ENCODE results near the gene STRN. TPM values are rescaled to one million over a fixed set of nuclear protein-coding genes. Genes with fewer than 3 reads are reported as not detected.

Gene STRN
- total RNA-seq, 3 donors from 2014 or later, result 27.2 to 35.1 (median 32.5) TPM

- DNase-seq (ENCODE audit: low spot score in 2 of 2), result no peak
- Histone ChIP-seq H3K27me3 (no peaks in the 10 kb centered on the region), H3K4me3 (no peak overlapping the region), H3K9me3 (no peaks in the 10 kb centered on the region), H3K4me1 (no peaks in the 10 kb centered on the region), H3K27ac (no peak overlapping the region), H3K36me3 (no peaks in the 10 kb centered on the region)
- intact Hi-C loops (cut with DNase I; ENCODE audit: low total_unique reads), result no loop called here
- TF ChIP-seq, protein P1, sequence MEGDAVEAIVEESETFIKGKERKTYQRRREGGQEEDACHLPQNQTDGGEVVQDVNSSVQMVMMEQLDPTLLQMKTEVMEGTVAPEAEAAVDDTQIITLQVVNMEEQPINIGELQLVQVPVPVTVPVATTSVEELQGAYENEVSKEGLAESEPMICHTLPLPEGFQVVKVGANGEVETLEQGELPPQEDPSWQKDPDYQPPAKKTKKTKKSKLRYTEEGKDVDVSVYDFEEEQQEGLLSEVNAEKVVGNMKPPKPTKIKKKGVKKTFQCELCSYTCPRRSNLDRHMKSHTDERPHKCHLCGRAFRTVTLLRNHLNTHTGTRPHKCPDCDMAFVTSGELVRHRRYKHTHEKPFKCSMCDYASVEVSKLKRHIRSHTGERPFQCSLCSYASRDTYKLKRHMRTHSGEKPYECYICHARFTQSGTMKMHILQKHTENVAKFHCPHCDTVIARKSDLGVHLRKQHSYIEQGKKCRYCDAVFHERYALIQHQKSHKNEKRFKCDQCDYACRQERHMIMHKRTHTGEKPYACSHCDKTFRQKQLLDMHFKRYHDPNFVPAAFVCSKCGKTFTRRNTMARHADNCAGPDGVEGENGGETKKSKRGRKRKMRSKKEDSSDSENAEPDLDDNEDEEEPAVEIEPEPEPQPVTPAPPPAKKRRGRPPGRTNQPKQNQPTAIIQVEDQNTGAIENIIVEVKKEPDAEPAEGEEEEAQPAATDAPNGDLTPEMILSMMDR (IDR thresholded peaks at IDR 0.05), result no peak
- TF ChIP-seq POLR2AphosphoS5 (IDR thresholded peaks at IDR 0.05) (no peak), POLR2A (IDR thresholded peaks at IDR 0.05) (no peak)
Observed at GRCh38 chr2:36819095-36819711, 147.1 kb downstream of the STRN start.

- DNase-seq (ENCODE audit: low spot score in 2 of 2), result no peak
- Histone ChIP-seq H3K4me1 (no peaks in the 10 kb centered on the region), H3K27me3 (no peaks in the 10 kb centered on the region), H3K36me3 (no peaks in the 10 kb centered on the region), H3K4me3 (no peak overlapping the region), H3K27ac (no peak overlapping the region), H3K9me3 (no peaks in the 10 kb centered on the region)
- intact Hi-C loops (cut with DNase I; ENCODE audit: low total_unique reads), result no loop called here
- TF ChIP-seq POLR2AphosphoS5 (IDR thresholded peaks at IDR 0.05) (no peak), POLR2A (IDR thresholded peaks at IDR 0.05) (no peak)
- TF ChIP-seq, protein P1 (IDR thresholded peaks at IDR 0.05), result no peak
Observed at GRCh38 chr2:36818542-36818941, 147.8 kb downstream of the STRN start.

DNA sequence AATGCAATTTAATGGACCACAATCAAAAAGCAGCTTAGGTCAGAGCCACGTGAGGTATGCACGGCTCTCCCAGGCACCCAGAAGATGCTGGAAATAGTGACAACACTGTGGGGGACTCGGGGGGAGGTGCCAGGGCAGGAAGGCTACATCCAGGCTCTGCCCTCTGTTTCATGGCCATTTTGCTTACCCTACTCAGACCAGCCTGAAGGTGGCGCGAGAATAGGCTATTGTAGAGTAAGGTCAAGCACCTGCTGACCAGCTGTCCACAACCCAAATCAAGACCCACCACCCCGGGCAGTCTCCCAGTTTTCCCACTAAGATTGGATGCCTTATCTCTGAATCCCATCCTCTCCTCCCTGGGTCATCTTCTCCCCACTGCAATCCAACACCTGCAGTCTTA, 154.1 kb downstream of the STRN start:
- H3K27me3 ChIP-seq, result no peaks in the 10 kb centered on the region
- no peaks in the 10 kb centered on the region for H3K9me3 ChIP-seq
- H3K36me3 ChIP-seq, result no peaks in the 10 kb centered on the region
- no peak overlapping the region for H3K4me3 ChIP-seq
- DNase-seq (ENCODE audit: low spot score in 2 of 2), result no peak
- H3K4me1 ChIP-seq, result no peaks in the 10 kb centered on the region
- TF ChIP-seq POLR2AphosphoS5 (IDR thresholded peaks at IDR 0.05), result no peak
- no peak overlapping the region for H3K27ac ChIP-seq
- intact Hi-C loops (cut with DNase I; ENCODE audit: low total_unique reads), result no loop called here

- no peak overlapping the region for H3K27ac ChIP-seq
- intact Hi-C loops (cut with DNase I; ENCODE audit: low total_unique reads), result no loop called here
- TF ChIP-seq, protein P1 (IDR thresholded peaks at IDR 0.05), result no peak
- no peak for TF ChIP-seq POLR2AphosphoS5 (IDR thresholded peaks at IDR 0.05)
- no peak for TF ChIP-seq POLR2A (IDR thresholded peaks at IDR 0.05)
- DNase-seq (ENCODE audit: low spot score in 2 of 2), result no peak
- H3K4me3 ChIP-seq, result no peak overlapping the region
- no peaks in the 10 kb centered on the region for H3K4me1 ChIP-seq
- H3K9me3 ChIP-seq, result no peaks in the 10 kb centered on the region
- no peaks in the 10 kb centered on the region for H3K36me3 ChIP-seq
- no peaks in the 10 kb centered on the region for H3K27me3 ChIP-seq
Observed at GRCh38 chr2:36811071-36811470, 155.3 kb downstream of the STRN start.

- H3K27me3 ChIP-seq, result no peaks in the 10 kb centered on the region
- no peaks in the 10 kb centered on the region for H3K9me3 ChIP-seq
- TF ChIP-seq, protein P1 (IDR thresholded peaks at IDR 0.05), result no peak
- no peak for TF ChIP-seq POLR2A (IDR thresholded peaks at IDR 0.05)
- TF ChIP-seq POLR2AphosphoS5 (IDR thresholded peaks at IDR 0.05), result no peak
- H3K36me3 ChIP-seq, result no peaks in the 10 kb centered on the region
- H3K4me3 ChIP-seq, result no peak overlapping the region
- H3K27ac ChIP-seq, result no peak overlapping the region
- intact Hi-C loops (cut with DNase I; ENCODE audit: low total_unique reads), result no loop called here
- H3K4me1 ChIP-seq, result no peaks in the 10 kb centered on the region
- DNase-seq (ENCODE audit: low spot score in 2 of 2), result no peak
Observed at GRCh38 chr2:36809069-36809445, 157.3 kb downstream of the STRN start.

All from breast epithelium (tissue), 4 donors.